Left cardiac atrium (tissue), 4 donors: Measurements from ENCODE around the gene MVD. TPM values are rescaled to one million over a fixed set of nuclear protein-coding genes. Genes with fewer than 3 reads are reported as not detected.

ENCODE experiments used
- ATAC-seq, 2 donors: fragments of 200-7000 bp; cut with Tn5 transposase; one replicate each; pipeline ENCODE4 v1.9.1; 2020; ENCODE audit warnings: mild to moderate bottlenecking in 2 of 2, moderate library complexity in 2 of 2
- DNase-seq: peaks from one replicate; pipeline ENCODE4 v3.0.0-alpha.2; 2020
- intact Hi-C, 2 donors: fragments of 100-400 bp; cut with DNase I; formaldehyde crosslinking; loops; one replicate each; pipeline versions ENCODE4 v1.14.1 to v1.15.1; 2022 to 2023
- total RNA-seq, 2 donors: library from RNA; stranded (reverse); fragmentation: NEBNext Ultra II Directional; extraction: Animal tissue kit (Norgen Biotek cat#: 25700); gene quantifications; one replicate each; pipeline ENCODE4 v1.2.1, GENCODE V29; 2021
- donor health status: DM: no; HTN: yes; CAD: no.
- donor health status: DM: no; HTN: yes; CAD: no; lungs with severe emphysema.
- donor health status: DM: yes; HTN: yes; CAD: no.
- donor health status: Dilated cardiomyopathy.

The MVD gene
- total RNA-seq, 2 donors from 2014 or later, result 31.3 to 32.9 TPM

DNA sequence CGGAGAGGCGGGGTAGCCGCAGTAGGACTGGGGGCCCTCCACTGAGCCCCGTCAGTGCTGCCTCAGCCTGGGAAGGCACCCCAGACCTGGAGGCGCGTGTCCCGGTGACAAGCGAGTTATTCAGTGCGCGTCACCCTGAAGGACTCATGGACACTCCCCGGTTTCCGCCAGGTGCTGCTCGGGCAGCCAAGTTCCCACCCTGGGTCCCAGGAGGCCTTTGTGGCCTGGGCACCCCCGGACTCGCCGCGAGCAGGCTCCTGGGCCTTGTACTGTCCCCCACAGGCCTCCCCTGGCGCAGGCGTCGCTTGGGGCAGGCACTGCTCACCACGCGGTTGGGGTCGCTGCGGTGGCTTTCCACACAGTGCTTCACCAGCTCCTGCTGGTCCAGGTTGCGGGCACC is 35.8 kb upstream of the MVD start:
- no peak for DNase-seq
- intact Hi-C loops, result no loop called here
- no peak for ATAC-seq

DNA sequence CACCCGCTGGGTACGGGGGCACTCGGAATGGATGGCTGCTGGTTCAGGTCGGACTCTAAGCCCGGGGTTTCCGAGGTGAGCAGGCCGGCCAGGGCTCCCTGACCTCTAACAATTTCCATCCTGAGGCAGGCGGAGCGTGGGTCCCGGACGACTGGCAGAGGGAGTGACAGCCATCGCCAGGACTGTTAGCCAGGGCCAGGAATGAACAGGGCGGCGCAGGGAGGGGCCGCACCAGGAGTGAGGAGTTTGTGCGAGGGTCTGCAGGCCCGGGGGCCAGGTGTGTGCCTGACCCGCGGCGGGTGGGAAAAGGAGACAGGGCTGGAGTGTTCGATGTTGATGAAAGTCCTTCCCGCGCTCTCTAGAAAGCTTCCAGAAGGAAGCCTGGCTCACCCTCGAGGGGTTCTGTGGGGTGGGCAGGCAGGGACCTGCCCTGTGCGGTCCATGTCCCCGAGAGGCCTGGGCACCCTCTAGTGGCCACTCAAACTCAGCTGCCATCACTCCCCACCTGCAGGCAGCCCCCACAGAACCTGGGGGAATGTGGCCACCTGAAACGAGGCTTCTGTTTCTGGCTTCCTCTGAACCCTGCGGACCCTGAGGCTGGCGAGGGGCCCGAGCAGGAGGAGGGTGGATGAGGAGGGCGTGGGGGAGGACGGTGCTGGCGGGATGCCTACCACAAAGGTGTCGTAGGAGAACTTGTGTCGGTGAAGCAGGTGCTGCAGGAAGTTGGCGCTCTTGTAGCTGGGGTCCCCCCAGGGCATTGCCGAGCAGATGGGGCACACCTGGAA is 35.1 kb upstream of the MVD start:
- ATAC-seq (no peak), DNase-seq (no peak)
- intact Hi-C loops, result no loop called here

DNA sequence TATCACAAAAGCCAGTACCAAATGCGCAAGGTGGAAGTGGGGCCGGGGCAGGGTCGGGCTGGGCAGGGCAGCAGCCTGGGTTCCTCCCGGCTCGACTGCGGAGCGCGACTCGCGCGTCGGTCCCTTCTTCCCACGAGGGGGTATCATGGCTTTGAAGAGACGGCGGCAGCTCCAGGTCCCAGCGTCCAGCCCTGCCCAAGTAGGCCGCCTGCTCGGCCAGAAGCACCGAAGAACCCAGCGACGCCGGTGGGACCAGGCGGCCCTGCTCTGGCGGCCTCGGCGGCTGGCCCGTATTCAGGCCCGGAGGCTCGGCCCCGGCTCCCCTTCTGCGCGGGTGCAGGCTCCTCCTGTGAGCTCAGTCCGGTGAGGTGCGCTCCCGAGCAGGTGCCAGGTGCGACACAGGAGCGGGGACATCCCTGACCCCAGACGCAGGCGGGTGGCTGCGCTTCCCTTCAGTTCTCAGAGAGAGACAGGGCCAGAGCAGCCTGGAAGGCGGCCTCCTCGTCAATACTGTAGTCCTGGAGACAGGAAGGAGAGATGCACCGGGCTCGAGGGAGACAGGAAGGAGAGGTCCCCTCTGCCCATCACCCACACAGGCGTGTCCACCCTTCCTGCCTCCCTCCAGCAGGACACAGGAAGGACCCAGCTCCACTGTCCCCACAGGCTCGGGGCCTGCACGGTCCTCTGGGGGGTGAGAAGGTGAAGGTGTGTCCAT is 34.4 kb upstream of the MVD start:
- intact Hi-C loops, result no loop called here
- no peak for DNase-seq
- ATAC-seq, result no peak

DNA sequence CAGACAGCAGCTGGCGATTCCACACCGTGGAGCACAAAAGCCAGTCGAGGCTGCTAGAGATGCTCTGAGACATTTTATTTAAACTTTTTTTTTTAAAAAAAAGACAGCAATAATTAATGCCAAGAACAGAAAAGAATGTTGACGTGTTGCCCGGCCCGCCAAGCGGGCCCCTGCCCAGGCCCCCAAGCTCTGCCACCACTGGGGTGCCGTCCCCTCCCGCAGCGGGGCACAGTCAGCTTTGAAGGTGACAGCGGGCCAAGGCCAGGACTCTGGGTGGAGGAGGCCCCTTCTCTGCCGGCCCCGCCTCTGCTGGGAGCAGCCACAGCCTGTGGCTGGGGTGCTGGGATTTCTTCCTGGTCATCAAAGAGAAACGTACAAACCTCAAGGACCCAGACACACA is 33.5 kb upstream of the MVD start:
- DNase-seq (no peak), ATAC-seq (no peak)
- intact Hi-C loops, result no loop called here

DNA sequence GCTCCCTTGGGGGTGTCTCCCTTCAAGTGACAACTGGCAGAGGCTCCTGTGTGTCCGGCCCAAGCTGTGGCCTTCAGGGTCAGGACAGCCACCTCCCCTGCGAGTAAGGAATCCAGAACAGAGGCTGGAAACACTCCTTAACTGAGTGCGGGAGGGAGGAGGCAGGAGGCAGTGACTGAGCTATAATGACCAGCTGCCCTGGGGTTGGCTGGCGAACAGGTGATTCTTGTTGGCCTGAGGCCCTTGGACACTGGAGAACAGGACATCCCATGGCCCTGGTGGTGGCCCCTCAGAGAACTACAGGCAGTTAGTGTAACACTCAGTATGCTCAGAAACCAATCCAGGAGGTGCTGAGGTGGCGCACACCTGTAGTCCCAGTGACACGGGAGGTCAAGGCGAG is 32.9 kb upstream of the MVD start:
- intact Hi-C loops, result no loop called here
- DNase-seq (no peak), ATAC-seq (no peak)

GRCh38 chr16:88695218-88695617 is 32.3 kb upstream of the MVD start:
- DNase-seq (no peak), ATAC-seq (no peak)
- intact Hi-C loops, result no loop called here

DNA sequence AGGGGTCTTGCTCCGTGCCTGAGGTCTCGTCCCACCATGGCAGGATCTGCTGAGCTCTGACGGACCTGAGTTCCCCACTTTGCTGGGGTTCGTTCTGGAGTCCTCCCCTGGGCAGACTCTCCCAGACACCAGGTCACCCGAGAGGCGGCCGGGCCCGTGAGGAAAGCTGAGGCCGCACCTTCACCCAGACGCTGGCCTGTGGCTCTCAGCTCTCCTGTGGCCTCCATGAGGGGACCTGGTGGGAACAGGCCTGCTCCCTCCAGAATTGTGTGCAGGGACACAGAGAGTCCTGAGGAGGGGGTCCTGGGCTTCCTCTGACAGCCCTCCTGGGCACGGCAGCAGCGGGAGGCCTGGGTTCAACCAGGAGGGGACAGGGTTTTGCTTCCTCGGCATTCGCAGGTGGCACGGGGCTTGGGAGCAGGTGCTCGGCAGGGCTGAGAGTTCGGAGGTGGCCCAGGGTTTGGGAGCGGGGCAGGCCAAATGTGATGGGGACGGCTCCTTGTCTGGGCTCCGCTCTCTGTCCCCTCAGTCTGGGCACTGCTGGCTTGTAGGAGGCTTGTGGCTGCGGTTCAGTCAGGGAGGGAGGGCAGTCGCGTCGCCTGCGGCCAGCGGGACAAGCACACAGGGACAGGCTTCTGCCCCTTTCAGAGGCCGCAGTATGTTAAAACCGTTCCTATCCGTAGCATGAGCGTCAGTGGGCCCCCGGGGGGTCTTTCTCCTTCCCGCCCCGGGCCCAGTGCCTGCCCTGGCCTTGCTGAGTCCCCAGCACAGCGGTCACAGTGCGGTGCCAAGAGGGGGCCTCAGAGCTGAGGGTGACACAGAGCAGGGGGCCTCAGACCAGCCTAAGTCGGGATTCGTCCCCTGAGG is 31.6 kb upstream of the MVD start:
- ATAC-seq (no peak), DNase-seq (no peak)
- intact Hi-C loops, result no loop called here

- intact Hi-C loops, result no loop called here
- ATAC-seq (no peak), DNase-seq (no peak)
Observed at GRCh38 chr16:88693420-88694177, 30.7 kb upstream of the MVD start.

DNA sequence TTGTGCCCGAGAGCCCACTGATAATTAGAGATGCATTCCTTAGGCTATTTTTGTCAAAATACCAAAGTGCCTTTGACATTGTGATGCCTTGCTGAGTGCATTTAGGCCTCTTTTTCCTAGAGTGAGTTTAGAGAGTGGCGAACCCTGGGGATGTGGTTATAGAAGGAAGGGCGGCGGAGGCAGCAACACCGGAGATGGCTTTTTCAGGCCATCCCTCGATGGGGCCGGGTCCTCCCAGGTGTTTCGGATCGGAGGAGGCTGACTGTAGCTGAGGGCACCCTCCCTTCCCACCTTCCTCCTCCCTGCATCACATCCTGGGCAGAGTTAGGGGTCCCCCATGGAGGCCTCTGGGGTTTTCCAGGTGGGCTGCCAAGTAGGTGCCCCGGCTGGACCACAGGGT is 30.0 kb upstream of the MVD start:
- intact Hi-C loops, result no loop called here
- no peak for ATAC-seq
- no peak for DNase-seq

DNA sequence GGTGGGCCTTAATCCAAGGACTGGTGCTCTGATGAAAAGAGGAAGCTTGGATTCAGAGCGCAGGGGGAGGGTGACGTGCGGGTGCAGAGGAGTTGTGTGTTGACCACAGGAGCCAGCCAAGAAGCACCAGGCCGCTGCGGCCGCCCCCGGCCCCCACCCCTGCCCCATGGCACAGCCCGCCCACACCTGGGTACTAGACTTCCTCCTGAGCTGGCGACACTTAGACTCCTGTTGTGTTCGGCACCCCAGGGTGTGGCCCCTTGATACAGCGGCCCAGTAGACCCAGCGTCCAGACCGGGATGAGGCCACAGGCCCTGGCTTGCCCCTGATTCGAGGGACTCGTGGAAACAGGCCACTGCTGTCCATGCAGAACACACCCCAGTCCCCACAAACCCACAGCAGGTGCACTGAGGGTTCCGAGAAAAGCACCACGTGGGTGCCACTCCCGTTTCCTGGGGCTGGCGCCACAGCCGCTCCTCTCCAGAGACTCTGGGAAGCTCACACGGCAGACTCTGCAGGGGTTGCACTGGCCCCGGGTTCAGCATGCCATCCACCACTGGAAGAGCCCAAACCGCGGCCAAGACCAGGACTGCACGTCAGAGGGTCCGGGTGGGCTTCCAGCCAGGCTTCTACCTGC is 29.2 kb upstream of the MVD start:
- intact Hi-C loops, result no loop called here
- DNase-seq (no peak), ATAC-seq (no peak)

GRCh38 chr16:88691129-88691813 is 28.4 kb upstream of the MVD start:
- intact Hi-C loops, result no loop called here
- DNase-seq, result no peak
- ATAC-seq, result no peak

- no peak for DNase-seq
- ATAC-seq, result no peak
- intact Hi-C loops, result no loop called here
Observed at GRCh38 chr16:88690341-88691128, 27.6 kb upstream of the MVD start.

GRCh38 chr16:88688013-88688778 is 25.3 kb upstream of the MVD start:
- ATAC-seq, result peak in 1 of 2 donors; percentile 54
- DNase-seq, result no peak
- intact Hi-C loops, result no loop called here

DNA sequence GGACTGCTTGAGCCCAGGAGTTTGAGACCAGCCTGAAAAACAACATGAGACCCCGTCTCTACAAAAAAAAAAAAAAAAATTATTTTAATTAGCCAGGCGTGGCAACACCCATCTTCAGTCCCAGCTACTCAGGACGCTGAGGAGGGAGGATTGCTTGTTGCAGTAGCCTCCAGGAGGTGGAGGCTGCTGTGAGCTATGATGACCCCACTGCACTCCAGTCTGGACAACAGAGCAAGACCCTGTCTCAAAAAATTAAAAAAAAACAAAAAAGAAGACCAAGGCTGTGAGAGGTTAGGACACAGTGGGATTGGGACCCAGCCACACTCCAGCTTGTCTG is 24.8 kb upstream of the MVD start:
- intact Hi-C loops, result no loop called here
- ATAC-seq, result no peak
- no peak for DNase-seq

DNA sequence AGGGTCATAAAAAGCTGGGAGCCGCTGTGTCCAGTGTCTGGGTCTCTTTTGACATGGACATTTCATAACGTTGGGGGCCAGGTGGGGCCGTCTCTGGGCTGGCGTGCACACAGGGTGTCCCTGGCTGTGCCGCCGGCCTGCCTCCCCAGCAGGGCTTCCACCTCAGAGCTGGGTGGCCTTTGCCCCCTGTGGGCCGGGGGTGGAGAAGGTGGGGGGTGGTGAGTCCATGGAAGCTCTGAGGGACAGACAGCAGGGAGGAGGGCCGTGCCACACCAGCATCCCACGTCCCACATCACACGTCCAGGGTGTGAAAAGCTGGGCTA is 24.3 kb upstream of the MVD start:
- intact Hi-C loops, result no loop called here
- ATAC-seq, result no peak
- no peak for DNase-seq

DNA sequence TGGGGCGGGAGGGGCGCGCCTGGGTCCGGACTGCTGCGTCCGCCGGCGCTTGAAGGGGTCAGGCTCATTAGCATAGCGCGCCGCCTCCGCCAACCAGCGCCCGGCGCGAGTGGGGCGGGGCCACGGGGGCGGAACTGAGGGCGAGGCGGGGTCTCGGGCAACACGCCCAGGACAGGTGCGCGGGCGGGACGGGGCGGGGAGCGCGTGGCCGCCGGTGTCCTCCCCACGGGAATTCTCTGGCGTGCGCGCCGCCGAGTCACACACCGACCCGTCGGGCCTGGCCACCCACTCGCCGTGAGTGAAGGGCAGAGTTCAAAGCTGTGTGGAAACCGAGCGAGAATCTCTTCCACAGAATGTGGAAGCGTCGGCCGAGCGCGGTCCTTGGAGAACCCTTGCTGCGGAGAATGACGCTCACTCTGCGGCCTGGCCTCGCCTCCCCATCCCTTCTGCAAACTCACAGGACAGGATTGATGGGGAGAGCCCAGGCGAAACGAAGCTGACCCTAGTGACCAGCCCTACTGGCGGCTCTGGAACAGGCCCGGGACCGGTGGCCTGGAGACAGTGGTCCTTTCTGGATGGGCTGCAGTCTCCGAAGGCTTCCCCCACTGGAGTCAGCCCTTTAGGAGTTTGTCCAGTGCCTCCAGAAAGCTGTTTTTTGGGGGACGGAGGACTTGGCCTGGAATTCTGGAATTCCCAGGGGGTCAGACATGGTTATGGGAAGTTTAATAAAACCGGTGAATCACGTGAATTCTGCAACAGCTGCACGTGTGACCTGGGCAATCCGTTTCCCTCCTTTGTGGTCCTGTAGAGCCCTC is 23.8 kb upstream of the MVD start, which contains the start of gene SNAI3:
Gene SNAI3, minus strand, starts transcription at position 69 of the 815 bp plus-strand sequence. CDS start 101 bp downstream, outside the sequence.
- intact Hi-C loops, result no loop called here
- ATAC-seq (peak; percentile 90 to 92), DNase-seq (peak; percentile 86)
